ENCODE measurements around the gene SFXN4.

- TF ChIP-seq, protein P1, sequence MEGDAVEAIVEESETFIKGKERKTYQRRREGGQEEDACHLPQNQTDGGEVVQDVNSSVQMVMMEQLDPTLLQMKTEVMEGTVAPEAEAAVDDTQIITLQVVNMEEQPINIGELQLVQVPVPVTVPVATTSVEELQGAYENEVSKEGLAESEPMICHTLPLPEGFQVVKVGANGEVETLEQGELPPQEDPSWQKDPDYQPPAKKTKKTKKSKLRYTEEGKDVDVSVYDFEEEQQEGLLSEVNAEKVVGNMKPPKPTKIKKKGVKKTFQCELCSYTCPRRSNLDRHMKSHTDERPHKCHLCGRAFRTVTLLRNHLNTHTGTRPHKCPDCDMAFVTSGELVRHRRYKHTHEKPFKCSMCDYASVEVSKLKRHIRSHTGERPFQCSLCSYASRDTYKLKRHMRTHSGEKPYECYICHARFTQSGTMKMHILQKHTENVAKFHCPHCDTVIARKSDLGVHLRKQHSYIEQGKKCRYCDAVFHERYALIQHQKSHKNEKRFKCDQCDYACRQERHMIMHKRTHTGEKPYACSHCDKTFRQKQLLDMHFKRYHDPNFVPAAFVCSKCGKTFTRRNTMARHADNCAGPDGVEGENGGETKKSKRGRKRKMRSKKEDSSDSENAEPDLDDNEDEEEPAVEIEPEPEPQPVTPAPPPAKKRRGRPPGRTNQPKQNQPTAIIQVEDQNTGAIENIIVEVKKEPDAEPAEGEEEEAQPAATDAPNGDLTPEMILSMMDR (IDR thresholded peaks at IDR 0.05): no peak
- no peak for TF ChIP-seq POLR2A (IDR thresholded peaks at IDR 0.05)
These were observed 8.6 kb upstream of the SFXN4 start for GRCh38 chr10:119174109-119174508.
